ENCODE data around the gene OR2T1.
"Not testable (repeated sequence)": the region's sequence is repeated elsewhere in the genome, so short reads cannot be mapped to it uniquely, and the experiment has no call there.

OR2T1 gene

GRCh38 chr1:248393050-248393449 lies 9.8 kb upstream of the OR2T1 start:
- no peaks in the 10 kb centered on the region for H3K9me3 ChIP-seq (ENCODE audit: control insufficient read depth, low read length)
- no peaks in the 10 kb centered on the region for H3K4me1 ChIP-seq (ENCODE audit: control insufficient read depth, insufficient read depth, low read length, poor library complexity, severe bottlenecking)
- no peaks in the 10 kb centered on the region for H3K36me3 ChIP-seq (ENCODE audit: control insufficient read depth, insufficient read depth, low read length)
- no peaks in the 10 kb centered on the region for H3K27me3 ChIP-seq (replicated peaks; ENCODE audit: control insufficient read depth, insufficient read depth, low read length, poor library complexity, severe bottlenecking)
- no peak for DNase-seq
- no peak overlapping the region for H3K27ac ChIP-seq (ENCODE audit: insufficient read depth, low read length, poor library complexity, severe bottlenecking)
- H3K4me3 ChIP-seq (ENCODE audit: insufficient read depth, low read depth, low read length, poor library complexity, severe bottlenecking), result no peak overlapping the region

- H3K27ac ChIP-seq (ENCODE audit: insufficient read depth, low read length, poor library complexity, severe bottlenecking), result no peak overlapping the region
- DNase-seq, result no peak
- no peaks in the 10 kb centered on the region for H3K9me3 ChIP-seq (ENCODE audit: control insufficient read depth, low read length)
- H3K4me1 ChIP-seq (ENCODE audit: control insufficient read depth, insufficient read depth, low read length, poor library complexity, severe bottlenecking), result no peaks in the 10 kb centered on the region
- H3K27me3 ChIP-seq (replicated peaks; ENCODE audit: control insufficient read depth, insufficient read depth, low read length, poor library complexity, severe bottlenecking), result no peaks in the 10 kb centered on the region
- H3K36me3 ChIP-seq (ENCODE audit: control insufficient read depth, insufficient read depth, low read length), result no peaks in the 10 kb centered on the region
- H3K4me3 ChIP-seq (ENCODE audit: insufficient read depth, low read depth, low read length, poor library complexity, severe bottlenecking), result no peak overlapping the region
Observed at GRCh38 chr1:248404024-248404423, 1.2 kb downstream of the OR2T1 start.

DNA sequence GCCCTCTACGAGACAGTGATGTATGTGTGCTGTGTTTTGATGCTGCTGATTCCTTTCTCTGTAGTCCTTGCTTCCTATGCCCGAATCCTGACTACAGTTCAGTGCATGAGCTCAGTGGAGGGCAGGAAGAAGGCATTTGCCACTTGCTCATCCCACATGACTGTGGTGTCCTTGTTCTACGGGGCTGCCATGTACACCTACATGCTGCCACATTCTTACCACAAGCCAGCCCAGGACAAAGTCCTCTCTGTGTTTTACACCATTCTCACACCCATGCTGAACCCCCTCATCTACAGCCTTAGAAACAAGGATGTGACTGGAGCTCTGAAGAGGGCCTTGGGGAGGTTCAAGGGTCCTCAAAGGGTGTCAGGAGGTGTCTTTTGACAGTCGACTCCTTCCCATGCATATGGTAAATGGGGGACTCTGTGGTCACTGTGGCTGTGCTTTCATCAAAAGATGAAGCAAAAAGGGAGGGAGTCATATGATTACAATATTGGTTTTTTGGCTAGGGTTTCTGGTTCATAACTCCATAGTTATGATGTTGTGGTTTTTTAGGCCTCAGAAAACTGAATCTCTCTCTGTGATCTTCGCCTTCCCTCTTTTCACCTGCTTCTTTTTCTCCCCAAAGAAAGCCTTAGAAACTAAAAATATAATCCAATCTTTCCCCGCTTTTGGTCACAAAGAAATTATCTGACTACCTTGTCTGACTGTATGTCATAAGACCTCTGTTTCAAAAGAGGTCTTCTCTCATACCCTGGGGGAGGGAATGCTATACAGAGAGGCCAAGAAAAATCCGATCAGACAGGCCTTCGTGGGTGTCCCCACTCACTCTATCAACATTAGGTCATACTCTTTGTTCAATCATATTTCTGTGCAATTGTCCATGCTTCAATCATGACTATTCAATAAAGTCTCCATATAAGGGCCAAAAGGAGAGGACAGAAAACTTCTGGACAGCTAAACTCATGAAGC lies 4.2 kb downstream of the OR2T1 start:
- Histone ChIP-seq H3K27ac (ENCODE audit: insufficient read depth, low read length, poor library complexity, severe bottlenecking) (no peak overlapping the region), H3K4me1 (ENCODE audit: control insufficient read depth, insufficient read depth, low read length, poor library complexity, severe bottlenecking) (no peaks in the 10 kb centered on the region), H3K36me3 (ENCODE audit: control insufficient read depth, insufficient read depth, low read length) (no peaks in the 10 kb centered on the region), H3K4me3 (ENCODE audit: insufficient read depth, low read depth, low read length, poor library complexity, severe bottlenecking) (no peak overlapping the region), H3K27me3 (replicated peaks; ENCODE audit: control insufficient read depth, insufficient read depth, low read length, poor library complexity, severe bottlenecking) (no peaks in the 10 kb centered on the region), H3K9me3 (ENCODE audit: control insufficient read depth, low read length) (no peaks in the 10 kb centered on the region)
- DNase-seq, result no peak

- H3K27me3 ChIP-seq (replicated peaks; ENCODE audit: control insufficient read depth, insufficient read depth, low read length, poor library complexity, severe bottlenecking), result no peaks in the 10 kb centered on the region
- no peaks in the 10 kb centered on the region for H3K9me3 ChIP-seq (ENCODE audit: control insufficient read depth, low read length)
- no peaks in the 10 kb centered on the region for H3K36me3 ChIP-seq (ENCODE audit: control insufficient read depth, insufficient read depth, low read length)
- H3K27ac ChIP-seq (ENCODE audit: insufficient read depth, low read length, poor library complexity, severe bottlenecking), result no peak overlapping the region
- peaks cover 15% of the 10 kb centered on the region for H3K4me1 ChIP-seq (ENCODE audit: control insufficient read depth, insufficient read depth, low read length, poor library complexity, severe bottlenecking)
- no peak overlapping the region for H3K4me3 ChIP-seq (ENCODE audit: insufficient read depth, low read depth, low read length, poor library complexity, severe bottlenecking)
- DNase-seq, result no peak
Observed at GRCh38 chr1:248416226-248416625, 13.4 kb downstream of the OR2T1 start.

- Histone ChIP-seq H3K27ac (ENCODE audit: insufficient read depth, low read length, poor library complexity, severe bottlenecking) (no peak overlapping the region), H3K36me3 (ENCODE audit: control insufficient read depth, insufficient read depth, low read length) (no peaks in the 10 kb centered on the region), H3K9me3 (ENCODE audit: control insufficient read depth, low read length) (no peaks in the 10 kb centered on the region), H3K27me3 (replicated peaks; ENCODE audit: control insufficient read depth, insufficient read depth, low read length, poor library complexity, severe bottlenecking) (no peaks in the 10 kb centered on the region), H3K4me1 (ENCODE audit: control insufficient read depth, insufficient read depth, low read length, poor library complexity, severe bottlenecking) (peaks cover 15% of the 10 kb centered on the region), H3K4me3 (ENCODE audit: insufficient read depth, low read depth, low read length, poor library complexity, severe bottlenecking) (no peak overlapping the region)
- DNase-seq, result no peak
Observed at GRCh38 chr1:248417854-248418253, 15.0 kb downstream of the OR2T1 start.

DNA sequence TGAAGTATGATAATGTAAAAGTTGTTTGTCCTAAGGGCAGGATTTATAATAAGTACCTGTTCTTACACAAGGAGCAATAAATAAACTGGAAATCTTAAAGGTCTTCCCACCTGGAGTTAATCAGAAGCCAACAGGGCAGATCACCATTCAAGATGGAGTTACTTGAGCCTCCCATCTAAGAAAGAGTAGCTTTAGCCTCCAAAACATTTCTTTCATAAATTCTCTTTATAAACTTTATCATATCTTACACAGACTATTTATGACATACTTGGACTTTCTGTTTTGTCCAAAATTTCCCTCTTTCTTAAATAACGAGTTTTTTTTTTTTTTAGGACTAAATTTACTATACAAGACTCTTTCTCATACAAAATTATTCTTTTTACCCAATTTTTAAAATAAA lies 18.5 kb downstream of the OR2T1 start:
- no peaks in the 10 kb centered on the region for H3K27me3 ChIP-seq (replicated peaks; ENCODE audit: control insufficient read depth, insufficient read depth, low read length, poor library complexity, severe bottlenecking)
- no peak overlapping the region for H3K4me3 ChIP-seq (ENCODE audit: insufficient read depth, low read depth, low read length, poor library complexity, severe bottlenecking)
- no peak for DNase-seq
- H3K4me1 ChIP-seq (ENCODE audit: control insufficient read depth, insufficient read depth, low read length, poor library complexity, severe bottlenecking), result peaks cover 12% of the 10 kb centered on the region
- H3K27ac ChIP-seq (ENCODE audit: insufficient read depth, low read length, poor library complexity, severe bottlenecking), result no peak overlapping the region
- no peaks in the 10 kb centered on the region for H3K9me3 ChIP-seq (ENCODE audit: control insufficient read depth, low read length)
- no peaks in the 10 kb centered on the region for H3K36me3 ChIP-seq (ENCODE audit: control insufficient read depth, insufficient read depth, low read length)

DNA sequence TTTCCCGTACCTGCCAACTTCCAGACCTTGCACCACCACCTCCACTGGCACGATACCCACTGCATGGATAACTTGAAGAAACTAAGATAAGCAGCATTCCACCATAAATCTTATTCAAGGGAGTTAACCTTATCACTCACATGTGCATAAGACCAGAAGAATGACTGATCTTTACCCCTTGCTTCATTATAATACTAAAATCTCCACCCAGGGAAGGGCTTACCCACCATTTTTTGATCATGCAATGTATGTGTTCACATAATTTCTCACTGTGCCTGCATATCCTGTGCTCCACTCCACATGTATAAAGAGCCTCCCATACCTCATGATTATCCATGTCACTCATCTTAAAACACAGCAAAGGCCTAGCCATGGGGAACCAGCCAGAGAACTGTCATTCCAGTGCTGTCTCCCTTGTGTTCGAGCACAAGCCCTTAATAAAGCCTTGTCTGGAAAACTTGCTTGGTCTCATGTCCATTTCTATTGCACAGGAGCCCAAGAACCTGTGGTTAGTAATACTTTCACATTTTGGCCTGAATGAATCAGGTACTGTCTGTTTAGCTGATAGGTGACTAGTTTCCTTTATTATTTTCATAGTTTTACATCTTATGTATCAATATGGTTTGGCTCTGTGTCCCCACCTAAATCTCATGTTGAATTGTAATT lies 24.8 kb downstream of the OR2T1 start:
- H3K27ac ChIP-seq (ENCODE audit: insufficient read depth, low read length, poor library complexity, severe bottlenecking), result not testable (repeated sequence)

DNA sequence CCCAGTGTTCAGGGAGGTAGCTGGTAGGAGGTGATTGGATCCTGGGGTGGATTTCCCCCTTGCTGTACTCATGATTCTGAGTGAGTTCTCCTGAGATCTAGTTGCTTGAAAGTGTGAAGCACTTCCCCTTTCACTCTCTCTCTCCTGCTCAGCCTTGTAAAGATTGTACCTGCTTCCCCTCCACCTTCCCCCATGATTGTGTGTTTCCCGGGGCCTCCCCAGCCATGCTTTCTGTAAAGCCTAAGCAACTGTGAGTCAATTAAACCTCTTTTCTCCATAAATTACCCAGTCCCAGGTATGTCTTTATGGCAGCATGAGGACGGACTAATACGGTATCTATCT lies 25.3 kb downstream of the OR2T1 start:
- not testable (repeated sequence) for H3K27me3 ChIP-seq (replicated peaks; ENCODE audit: control insufficient read depth, insufficient read depth, low read length, poor library complexity, severe bottlenecking); H3K4me3 ChIP-seq (ENCODE audit: insufficient read depth, low read depth, low read length, poor library complexity, severe bottlenecking); H3K27ac ChIP-seq (ENCODE audit: insufficient read depth, low read length, poor library complexity, severe bottlenecking); H3K4me1 ChIP-seq (ENCODE audit: control insufficient read depth, insufficient read depth, low read length, poor library complexity, severe bottlenecking); DNase-seq; H3K9me3 ChIP-seq (ENCODE audit: control insufficient read depth, low read length); H3K36me3 ChIP-seq (ENCODE audit: control insufficient read depth, insufficient read depth, low read length)

More for the DNA sequence above, 24.8 kb downstream of the OR2T1 start:
- not testable (repeated sequence) for H3K27me3 ChIP-seq (replicated peaks; ENCODE audit: control insufficient read depth, insufficient read depth, low read length, poor library complexity, severe bottlenecking); H3K36me3 ChIP-seq (ENCODE audit: control insufficient read depth, insufficient read depth, low read length); DNase-seq; H3K9me3 ChIP-seq (ENCODE audit: control insufficient read depth, low read length); H3K4me3 ChIP-seq (ENCODE audit: insufficient read depth, low read depth, low read length, poor library complexity, severe bottlenecking); H3K4me1 ChIP-seq (ENCODE audit: control insufficient read depth, insufficient read depth, low read length, poor library complexity, severe bottlenecking)

- not testable (repeated sequence) for DNase-seq
Observed at GRCh38 chr1:248431683-248432082, 28.8 kb downstream of the OR2T1 start.

DNA sequence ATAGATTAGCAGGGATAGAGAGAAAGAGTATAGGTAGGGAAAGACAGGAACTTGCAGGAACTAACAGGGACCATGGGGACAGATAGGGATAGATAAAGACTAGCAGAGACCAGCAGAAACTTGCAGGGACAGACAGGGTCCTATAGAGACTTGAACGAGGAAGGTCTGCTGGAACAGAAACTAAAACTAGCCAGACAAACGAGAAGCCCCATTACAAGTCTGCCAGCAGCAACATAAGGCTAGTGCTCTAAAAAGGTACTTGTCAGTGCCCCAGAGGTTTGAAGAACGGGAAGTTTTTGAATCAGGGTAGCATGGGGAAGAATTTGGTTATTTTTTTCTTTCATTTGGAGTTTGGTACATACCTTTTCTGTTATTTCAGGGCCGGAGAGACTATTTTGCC lies 29.4 kb downstream of the OR2T1 start:
- not testable (repeated sequence) for H3K27me3 ChIP-seq (replicated peaks; ENCODE audit: control insufficient read depth, insufficient read depth, low read length, poor library complexity, severe bottlenecking); H3K4me3 ChIP-seq (ENCODE audit: insufficient read depth, low read depth, low read length, poor library complexity, severe bottlenecking); H3K36me3 ChIP-seq (ENCODE audit: control insufficient read depth, insufficient read depth, low read length); H3K9me3 ChIP-seq (ENCODE audit: control insufficient read depth, low read length); H3K27ac ChIP-seq (ENCODE audit: insufficient read depth, low read length, poor library complexity, severe bottlenecking); H3K4me1 ChIP-seq (ENCODE audit: control insufficient read depth, insufficient read depth, low read length, poor library complexity, severe bottlenecking); DNase-seq

More at GRCh38 chr1:248431683-248432082, 28.8 kb downstream of the OR2T1 start:
- H3K4me1 ChIP-seq (ENCODE audit: control insufficient read depth, insufficient read depth, low read length, poor library complexity, severe bottlenecking); H3K27me3 ChIP-seq (replicated peaks; ENCODE audit: control insufficient read depth, insufficient read depth, low read length, poor library complexity, severe bottlenecking); H3K27ac ChIP-seq (ENCODE audit: insufficient read depth, low read length, poor library complexity, severe bottlenecking); H3K9me3 ChIP-seq (ENCODE audit: control insufficient read depth, low read length); H3K36me3 ChIP-seq (ENCODE audit: control insufficient read depth, insufficient read depth, low read length); H3K4me3 ChIP-seq (ENCODE audit: insufficient read depth, low read depth, low read length, poor library complexity, severe bottlenecking): not testable (repeated sequence)
